ENCODE data around the gene LCNL1.

DNA sequence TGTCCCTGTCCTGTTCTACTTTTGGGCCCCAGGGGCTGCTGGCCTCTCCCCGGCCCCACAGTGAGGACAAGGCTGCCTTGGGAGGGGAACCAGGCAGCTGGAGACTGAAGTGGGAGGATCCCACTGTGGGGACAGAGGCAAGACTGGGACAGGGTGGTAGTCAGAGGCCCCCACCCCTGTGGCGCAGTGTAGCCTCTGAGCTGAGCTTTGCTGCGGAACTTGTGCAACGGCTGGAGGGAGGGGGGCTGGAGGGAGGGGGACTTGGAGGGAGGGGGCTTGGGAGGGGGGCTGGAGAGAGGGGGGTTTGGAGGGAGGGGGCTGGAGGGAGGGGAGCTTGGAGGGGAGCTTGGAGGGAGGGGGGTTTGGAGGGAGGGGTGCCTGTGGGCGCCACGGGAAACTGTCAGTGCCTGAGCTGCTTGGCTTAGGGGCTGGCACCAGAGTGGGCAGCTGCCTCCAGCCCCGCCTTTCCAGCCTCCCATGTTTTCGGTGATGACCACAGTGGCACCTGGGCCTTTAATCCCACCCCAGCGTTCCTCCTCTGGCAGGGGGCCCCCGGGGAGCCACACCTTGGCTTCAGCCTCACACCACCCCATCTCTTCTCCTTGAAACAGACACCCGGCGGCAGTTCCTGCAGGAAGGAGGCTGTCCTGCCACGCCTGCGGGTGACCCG lies 51.4 kb downstream of the LCNL1 start:
- TF ChIP-seq CTCF (IDR thresholded peaks at IDR 0.05) (no peak), ZFX (IDR thresholded peaks at IDR 0.05; ENCODE audit: borderline replicate concordance) (no peak)
